Inflammatory macrophage (primary cell): ENCODE measurements around the gene ADGRG1.
A peak's percentile ranks its signal among the peaks of the same experiment; 100 is the strongest.
"Not testable (repeated sequence)": the region's sequence is repeated elsewhere in the genome, so short reads cannot be mapped to it uniquely, and the experiment has no call there.

Source experiments
- DNase-seq, 2 donors: peaks; one replicate each; pipeline ENCODE4 v3.0.0-alpha.2; 2020 to 2022
- total RNA-seq, 18 experiments: gene quantifications; one replicate each; lab custom pipeline; 2026; ENCODE audit warnings: mixed read lengths in 6 of 18, inconsistent platforms in 2 of 18; lab: John Stamatoyannopoulos, UW

ADGRG1 gene
- 0 to 0.41 (median 0.09) reads per million in 18 experiments for total RNA-seq

DNA sequence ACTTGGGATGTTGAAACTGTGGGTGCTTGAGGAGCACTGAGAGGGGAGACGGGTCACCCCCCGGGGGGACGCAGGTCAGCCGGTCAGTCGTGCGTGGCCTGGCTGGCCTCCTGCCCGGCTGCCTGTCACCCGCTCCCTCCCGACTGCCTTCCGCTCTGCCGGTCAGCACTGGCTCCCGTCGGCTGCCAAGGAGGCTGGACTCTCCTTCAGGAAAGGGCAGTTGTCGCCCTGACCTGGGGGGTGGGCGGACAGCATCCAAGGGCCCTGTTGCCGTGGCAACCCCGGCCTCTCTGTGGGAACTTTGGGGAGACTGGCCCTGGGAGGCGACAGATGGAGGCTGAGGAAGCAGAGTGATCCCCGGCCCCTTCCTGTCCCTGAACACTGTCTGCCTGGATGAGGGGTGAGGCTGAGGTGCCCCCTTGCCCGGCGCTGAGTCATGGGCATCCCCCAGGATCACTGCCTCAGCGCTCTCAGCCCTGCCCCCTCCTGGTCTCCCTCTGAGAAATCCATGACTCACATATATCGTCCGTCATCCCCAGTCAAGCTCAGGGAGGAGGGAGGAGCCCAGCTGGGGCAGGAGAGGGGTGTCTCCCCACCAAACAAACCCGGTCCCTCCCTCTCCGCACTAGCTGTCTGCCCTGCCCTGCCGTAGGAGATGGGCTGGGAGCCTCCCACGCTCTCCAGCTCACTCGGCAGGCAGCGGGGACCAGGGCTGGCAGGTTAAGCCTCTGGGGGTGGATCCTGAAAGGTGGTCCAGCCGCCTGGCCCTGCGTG is at the start of gene ADGRG1:
ADGRG1 (plus strand) TSS at position 623 of the 774 bp plus-strand sequence. CDS start 21,658 bp downstream, outside the sequence.
- DNase-seq = peak; percentile 17 to 39

DNA sequence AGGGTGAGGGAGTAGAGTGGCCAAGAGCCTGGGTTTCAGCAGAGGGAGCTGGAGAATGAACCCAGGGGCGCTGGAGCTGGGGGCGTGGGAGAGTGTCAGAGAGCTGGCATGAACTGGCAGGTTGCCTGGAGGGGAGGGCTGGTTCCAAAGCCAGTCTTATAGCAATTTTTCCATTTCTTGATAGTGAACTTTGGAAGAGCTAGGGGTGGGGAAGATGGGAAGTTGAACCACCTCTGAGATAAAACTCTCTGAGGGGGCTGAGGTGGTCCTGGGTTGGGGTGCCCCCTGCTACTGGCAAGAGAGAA is 49.1 kb upstream of the ADGRG1 start:
- DNase-seq = no peak

DNA sequence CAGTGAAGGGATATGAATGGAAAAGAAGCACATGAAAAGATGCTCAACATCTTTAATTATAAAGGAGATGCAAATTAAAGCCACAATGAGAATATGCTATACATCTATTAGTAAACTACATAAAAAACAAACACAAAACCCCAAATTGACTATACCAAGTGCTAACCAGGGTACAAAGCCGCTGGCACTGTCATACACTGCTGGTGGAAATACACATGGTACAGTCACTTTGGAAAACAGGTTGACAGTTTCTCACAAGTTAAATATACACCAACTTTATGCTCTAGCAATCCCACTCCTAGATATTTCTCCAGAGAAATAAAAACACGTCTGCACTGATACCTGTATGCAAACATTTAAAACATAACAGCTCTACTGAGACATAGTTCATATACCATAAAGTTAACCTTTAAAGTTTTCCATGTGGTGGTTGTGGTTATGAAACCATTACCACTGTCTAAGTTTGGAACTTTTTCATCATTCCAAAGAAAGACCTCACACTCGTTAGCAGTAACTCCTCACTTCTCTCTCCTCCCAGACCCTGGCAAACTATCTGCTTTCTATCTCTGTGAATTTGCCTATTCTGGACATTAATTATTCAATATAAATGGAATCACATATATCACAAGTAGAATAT is 43.3 kb upstream of the ADGRG1 start:
- DNase-seq = no peak

DNA sequence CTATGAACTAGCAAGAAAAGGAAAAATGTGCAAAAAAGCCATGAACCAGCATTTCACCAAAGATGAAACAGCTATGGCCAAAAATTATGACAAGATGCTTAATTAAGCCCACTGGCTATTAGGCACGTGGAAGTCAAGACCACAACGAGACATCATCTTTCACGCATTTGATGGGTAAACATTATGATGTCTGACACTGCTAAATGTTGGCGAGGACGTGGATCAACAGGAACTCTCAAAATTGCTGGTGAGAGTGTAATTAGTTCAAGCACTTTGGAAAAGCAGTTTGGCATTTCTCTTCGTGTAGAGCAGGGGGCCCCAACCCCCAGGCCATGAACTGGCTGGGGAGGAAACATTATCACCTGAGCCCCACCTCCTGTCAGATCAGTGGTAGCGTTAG is 39.6 kb upstream of the ADGRG1 start:
- DNase-seq = no peak

DNA sequence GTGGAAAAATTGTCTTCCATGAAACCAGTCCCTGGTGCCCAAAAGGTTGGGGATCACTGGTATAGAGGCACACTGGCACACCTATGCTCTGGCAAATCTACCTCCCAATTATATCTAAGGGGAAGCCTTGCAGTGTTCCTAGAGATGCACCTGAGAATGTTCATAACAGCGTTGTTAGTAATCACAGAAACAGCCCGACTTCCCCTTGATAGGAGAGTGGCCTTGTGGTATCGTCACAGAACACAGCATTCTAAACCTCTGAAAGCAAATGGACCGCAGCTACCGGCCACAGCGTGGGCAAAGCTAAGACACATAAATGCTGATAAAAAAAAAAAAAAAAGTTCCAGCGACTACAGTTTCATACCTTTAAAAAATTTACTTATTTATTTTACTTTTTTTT is 39.1 kb upstream of the ADGRG1 start:
- DNase-seq = no peak

DNA sequence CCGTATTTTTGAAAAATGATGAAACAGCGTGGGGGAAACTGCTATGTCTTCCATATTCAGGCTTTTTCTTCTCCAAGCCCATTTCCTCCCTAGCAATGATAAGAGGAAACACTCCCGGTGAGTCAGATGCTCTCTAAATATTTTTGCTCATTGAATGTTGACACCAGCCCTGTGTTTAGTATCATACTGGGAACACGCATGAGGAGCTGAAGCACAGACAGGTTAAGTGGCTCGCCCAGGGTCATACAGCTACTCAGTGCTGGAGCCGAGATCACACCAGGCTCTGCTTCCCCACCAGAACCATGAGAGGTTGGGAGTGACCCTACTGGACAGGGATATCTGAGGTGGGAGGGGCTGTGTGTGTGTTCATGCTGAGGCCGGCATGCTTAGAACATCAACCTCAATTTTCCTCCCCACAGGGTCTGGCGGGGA is 37.8 kb upstream of the ADGRG1 start:
- DNase-seq = peak; percentile 76

DNA sequence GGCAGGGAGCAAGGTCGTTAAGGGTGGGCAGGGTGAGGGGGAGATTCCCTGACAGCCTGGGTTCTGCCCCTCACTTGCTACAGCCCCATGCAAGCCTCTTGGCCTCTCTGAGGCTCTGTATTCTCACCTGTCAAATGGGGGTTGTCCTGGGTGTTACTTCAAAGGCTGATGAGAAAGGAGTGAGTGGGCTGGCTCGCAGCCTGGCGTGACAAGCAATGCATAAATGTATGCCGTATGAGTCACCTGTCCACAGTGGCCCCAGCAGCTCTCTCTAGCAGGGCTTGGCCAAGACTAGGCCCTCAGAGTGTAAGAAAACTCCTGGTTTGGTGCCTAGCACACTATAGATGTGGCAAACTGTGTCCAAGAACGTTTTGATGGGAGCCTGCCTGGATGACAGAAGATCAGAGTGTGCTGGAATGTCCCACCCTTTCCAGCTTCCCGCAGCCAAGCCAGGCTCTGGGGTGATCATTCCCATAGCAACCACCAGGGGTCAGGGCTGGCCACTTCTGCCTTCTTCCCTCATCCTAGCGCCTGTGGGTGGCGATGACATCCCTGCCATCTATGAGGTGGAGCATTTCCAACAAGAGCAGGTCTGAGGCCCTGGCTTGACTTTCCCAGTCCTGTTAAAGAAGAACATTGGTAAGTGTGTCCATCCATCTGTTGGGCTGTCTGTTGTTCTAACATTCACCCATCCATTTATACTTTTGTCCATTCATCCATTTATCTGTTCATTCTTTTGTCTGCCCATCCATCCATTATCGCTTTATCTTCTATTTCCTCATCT is 37.2 kb upstream of the ADGRG1 start:
- DNase-seq = peak; percentile 77 to 82

DNA sequence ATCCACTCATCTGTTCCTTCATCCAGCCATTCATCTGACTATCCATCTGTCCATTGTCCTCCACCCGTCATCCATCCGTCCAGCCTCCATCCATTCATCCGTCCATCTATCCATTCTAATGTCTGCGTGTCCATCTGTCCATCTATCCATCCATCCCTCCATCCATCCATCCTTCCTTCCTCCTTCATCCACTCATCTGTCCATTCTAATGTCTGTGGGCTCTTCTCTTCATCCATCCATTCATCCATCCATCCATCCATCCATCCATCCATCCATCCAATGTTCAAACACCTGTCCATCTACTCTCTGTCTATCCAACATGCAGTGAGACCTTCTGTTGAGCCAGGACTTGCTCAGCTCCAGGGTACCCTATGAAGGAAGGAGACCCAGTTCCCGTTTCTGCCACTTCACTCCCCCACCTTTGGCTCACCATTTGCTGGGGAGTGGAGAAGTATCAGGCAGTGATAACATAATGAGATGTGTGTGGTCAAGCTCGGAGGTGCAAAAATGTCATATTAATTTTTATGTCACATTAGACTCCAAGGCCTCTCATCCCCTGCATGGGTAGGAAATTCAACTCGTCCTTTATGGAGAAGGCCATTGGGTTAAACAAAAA is 36.5 kb upstream of the ADGRG1 start:
- no peak for DNase-seq

DNA sequence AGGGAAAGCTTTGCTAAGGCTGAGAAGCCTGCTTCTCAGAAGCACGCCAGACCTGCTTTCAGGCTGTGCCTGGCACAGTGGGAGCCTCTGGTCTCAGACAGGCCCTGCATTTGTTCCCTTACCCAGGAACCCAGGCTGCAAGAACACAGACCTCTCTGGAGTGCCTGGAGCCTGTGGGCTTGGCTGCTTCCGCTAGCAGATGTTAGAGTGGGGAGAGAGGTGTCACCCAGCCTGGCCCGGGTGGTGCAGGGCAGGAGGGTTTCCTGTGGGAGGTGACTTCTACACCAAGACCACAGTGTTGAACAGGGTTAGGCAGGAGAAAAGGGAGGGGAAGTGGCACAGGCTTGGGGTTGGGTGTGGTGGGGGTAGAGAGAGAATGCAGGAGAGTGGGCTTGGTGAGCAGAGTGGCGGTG is 35.8 kb upstream of the ADGRG1 start:
- peak; percentile 14 to 29 for DNase-seq

DNA sequence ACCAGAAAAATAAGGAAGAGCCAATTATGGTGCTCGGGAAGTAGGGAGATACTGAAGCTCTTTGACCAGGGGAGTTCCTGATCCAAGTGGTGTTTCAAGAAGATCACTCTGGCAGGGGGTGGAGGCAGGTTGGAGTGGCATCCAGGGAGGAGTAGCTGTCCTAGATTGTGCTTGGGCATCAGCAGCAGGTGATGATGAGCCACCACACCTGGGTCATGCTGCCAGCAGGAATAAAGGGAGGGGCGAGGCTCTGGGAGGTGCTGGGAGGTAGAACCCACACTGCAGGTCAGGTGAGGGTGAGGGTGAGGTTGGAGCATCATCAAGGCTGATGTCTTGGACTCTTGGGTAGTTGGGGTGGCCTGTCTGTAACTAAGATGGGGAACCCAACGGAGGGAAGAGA is 35.4 kb upstream of the ADGRG1 start:
- no peak for DNase-seq

DNA sequence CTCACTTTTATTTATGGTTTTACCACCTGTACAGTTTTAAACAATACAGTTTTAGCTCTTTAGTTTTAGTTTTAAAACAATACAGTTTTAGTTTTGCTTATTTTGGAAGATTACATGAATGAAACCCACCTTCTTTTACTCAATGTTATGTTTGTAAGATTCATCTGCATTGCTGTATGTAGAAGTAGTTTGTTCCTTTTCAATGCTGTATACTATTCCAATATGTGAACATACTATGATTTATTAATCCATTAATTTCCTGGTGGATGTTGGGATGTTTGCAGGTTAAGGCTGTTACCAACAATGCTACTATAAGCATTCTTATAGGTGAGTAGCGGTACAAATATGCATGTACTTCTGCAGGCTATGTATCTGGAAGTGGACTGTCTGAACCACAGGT is 34.4 kb upstream of the ADGRG1 start:
- DNase-seq = no peak

DNA sequence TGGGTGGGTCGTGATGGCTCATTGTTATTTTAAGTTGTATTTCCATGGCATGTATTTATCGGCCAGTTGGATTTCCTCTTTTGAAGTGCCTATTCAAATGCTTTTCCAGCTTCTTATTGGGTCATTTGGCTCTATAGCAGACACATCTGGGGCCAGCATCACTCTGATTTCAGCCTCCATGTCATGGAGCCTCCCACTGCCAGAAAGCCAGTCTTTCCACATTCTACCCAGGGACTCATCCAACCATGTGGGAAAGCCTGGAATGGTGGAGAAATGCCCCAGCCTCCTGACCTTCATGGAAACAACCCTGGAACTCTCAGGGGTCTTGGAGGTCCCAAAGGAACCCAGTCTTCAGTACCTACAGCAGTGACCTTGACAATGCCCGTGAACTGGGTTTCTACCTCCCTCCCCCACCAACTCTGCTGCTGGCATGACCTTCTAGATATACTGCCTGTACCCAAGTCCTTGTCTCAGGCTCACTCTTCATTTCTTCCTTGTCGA is 33.8 kb upstream of the ADGRG1 start:
- no peak for DNase-seq

DNA sequence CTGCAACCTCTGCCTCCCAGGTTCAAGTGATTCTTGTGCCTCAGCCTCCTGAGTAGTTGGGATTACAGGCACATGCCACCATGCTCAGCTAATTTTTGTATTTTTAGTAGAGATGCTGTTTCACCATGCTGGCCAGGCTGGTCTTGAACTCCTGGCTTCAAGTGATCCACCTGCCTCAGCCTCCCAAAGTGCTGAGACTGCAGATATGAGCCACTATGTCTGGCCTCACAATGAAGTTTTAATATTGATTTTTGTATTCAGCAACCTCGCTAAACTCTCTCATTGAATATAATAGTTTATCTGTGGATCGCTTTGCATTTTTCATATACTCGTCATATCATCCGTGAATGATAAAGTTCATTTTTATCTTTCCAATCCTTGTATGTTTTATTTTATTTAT is 32.2 kb upstream of the ADGRG1 start:
- DNase-seq = not testable (repeated sequence)

DNA sequence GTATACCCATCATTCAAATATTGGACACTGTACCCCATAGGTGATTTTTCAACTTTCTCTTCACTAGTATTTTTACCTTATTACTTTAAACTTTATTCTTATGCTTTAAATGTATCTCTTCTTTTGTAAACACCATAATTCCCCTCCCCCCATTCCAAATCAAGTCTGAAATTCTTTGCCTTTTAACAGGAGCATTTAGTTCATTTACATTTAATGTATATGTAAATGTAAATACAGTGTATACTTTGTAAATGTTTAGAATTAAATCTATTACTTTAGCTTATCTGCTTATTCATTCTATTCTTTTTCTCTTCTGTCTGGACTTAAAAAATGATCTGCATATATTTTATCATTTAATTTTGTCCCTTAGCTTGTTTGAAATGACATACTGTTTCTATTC is 30.0 kb upstream of the ADGRG1 start:
- no peak for DNase-seq

DNA sequence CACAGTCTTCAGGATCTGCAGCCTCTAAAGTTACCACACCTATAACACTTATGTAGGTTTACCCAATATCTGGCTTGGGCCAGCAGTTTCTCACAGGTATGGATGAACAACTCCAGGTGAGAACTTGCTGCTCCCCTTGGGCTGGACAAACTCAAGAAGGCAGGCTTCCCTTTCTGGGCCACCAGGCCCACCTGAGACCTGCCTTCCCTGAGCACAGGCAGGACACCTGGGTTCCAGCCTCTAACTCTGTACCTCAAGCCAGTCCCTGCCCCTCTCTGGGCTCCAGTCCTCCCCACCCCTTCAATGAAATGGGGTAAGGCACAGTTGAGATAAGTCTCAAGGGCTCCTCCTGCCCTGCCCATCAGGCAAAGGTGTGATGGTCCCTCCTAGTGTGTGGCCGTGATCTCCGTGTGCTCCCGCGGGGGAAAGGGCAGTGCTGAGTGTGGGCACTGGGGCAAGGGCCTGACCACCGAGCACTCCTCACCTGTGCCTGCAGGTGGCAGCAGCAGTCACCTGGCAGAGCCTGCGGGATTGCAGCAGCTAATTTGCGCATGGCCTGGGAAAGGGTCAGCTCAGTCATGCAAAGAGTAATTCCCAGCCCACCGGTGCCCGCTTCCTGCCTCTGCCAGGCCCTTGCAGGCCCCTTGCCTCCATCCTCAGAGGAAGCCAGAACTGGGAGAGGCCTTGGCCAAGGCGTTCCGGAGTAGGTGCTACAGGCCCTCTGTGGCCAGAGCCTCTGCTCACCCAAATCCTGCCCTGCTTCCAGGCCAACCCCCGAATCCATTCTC is 28.2 kb upstream of the ADGRG1 start:
- DNase-seq = no peak

DNA sequence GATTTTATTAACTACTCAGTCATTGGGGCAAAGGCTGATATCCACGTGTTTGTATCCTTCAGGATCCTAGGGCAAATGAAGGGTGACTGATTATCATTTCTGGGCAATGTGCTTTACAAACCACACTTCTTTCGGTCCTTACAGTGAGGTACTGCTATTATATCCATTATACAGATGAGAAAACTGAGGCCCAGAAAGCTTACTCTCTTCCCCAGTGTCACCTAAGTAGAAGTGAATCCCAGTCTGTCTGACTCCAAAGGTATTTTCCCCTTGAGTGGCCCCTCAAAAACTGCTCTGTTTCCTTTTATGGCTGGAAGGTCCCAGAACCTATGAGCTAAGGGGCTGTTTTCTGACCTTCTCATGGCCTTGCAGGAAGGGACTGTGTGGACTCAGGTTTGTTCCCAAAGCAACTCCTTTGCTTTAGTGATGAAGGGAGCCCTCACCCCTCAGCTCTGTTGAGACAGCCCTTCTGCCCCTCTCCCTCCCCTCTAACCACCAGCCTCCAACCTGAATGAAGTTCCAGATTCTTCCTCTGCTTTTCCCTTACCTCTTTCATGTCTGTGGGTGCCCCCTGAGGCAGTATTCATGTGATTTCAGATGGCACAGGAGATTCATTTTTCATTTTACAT is 27.4 kb upstream of the ADGRG1 start:
- no peak for DNase-seq

DNA sequence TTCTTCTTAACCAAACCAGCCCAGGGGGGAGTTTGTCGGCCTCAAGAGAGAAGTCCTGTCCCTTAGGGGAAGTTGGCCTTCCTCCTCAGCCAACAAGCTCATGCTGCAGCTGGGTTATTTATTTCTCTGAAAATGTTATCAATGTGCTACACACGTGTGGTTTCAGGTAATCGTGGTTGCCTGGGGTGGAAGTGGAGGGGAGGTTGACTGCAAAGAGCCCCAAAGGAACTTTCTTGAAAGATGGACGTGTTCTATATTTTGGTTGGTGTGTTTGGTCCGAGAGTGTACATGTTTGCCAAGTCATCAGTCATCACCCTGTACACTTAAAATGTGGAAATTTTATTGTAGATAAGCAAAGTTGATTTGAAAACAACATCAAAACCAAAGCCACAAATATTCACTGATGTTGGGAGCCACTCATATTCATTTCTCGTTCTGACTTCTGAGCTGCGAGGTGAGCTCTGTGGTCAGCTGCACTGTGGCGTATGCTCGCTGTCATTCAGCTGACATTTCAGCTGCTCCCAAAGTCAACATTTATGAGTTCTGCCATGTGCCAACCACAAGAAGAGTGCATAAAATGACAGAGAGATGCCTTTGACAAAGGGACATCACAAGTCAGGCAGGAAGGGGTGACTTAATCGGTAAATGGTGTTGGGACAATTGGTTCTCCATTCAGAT is 26.5 kb upstream of the ADGRG1 start:
- peak; percentile 41 for DNase-seq

DNA sequence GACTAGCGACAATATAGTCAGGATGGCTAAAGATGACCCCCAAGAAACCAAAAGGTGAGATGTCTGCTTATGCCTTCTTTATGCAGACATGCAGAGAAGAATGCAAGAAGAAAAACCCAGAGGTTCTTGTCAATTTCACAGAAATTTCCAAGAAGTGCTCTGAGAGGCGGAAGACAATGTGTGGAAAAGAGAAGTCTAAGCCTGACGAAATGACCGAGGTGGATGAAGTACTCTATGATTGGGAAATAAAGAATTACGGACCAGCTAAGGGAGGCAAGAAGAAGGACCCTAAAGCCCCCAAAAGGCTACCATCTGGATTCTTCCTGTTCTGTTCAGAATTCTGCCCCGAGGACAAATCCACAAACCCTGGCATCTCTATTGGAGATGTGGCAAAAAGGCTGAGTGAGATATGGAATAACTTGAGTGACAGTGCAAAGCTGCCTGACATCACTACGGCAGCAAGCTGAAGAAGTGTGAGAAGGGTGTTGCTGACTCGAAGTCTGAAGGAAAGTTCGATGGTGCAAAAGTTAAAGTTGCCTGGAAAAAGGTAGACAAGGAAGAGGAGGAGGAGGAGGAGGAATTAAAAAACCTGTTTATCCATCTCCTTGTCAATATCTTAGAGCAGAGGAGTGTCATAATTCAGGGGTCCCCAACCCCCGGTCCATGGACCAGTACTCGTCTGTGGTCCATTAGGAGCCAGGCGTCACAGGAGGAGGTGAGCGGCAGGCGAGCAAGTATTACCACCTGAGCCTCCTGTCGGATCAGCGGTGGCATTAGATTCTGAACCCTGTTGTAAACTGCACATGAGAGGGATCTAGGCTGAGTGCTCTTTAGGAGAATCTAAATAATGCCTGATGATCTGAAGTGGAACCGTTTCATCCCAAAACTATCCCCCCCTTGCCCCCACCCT is 25.1 kb upstream of the ADGRG1 start:
- peak; percentile 44 to 77 for DNase-seq

DNA sequence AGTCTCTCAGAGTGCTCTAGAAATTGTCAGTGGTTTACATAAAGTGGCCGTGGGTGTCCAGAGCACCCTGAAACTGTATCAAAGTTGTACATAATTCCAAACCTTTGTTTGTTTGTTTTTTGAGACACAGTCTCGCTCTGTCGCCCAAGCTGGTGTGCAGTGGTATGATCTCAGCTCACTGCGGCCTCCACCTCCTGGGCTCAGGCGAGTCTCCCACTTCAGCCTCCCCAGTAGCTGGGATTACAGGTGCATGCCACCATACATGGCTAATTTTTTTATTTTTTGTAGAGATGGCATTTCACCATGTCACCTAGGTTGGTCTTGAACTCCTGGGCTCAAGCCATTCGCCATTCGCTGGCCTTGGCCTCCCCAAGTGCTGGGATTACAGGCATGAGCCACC is 24.3 kb upstream of the ADGRG1 start:
- DNase-seq = no peak
